ENCODE measurements around the gene PAX5.

PAX5 gene

DNA sequence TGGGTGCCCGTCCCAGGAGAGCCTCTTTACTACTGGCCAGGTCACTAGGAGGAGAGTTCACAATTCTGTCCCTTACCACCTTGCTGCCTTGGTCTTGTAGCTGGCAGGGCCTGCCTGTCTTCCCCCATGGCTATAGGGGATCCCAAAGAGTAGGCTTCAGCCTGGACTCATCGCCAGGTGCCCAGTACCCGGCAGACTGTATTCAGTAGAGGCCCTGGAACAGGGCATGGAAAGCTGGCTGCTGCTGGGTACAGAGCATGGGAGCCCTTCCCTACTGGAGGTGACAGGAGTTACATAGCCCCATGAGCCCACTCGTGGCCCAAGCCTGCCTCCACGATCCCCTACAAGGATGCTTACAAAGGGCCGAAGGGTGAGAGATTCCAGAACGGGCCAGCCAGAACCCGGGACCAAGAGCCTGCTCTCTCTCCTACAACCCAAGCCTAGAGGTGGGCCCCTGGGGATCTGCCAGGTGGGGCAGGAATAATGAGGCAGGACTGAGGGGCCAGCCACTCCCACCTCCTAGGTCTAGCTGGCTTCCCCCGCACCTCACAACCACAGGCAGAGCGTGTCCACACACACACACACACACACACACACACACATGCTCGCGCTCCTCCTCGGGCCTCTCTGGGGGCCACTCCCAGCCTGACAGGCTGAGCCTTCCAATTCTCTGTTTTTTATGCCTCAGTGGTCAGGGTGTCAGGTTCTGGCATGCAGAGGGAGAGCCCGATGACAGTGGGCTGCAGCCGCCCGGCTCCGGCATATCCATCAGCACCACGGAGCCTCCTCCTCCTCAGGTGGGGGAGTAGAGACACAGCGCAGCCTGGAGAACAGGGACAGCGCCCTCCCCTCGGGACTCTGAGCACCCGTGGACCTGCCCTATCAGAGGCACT, 186.0 kb downstream of the PAX5 start:
- no peak for DNase-seq

DNA sequence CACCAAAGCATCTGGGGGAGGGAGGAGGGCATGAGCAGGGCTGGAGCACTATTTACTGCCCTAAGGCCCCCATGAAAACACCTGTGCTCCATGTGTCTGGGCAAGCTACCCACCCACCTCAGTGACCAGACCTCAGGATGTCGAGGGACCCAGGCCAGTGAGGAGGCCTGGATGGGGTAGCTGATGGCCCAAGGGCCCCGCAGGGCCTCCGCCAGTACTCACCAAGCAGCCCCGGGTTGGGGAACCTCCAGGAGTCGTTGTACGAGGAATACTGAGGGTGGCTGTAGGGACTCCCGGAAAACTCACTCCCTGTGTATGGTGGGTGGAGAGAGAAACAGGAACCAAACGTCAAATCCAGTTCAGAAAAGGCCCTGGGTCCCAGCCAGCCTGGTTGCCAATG, 187.4 kb downstream of the PAX5 start:
- DNase-seq: no peak

- no peak for DNase-seq
Observed at GRCh38 chr9:36845844-36846243, 188.2 kb downstream of the PAX5 start.

DNA sequence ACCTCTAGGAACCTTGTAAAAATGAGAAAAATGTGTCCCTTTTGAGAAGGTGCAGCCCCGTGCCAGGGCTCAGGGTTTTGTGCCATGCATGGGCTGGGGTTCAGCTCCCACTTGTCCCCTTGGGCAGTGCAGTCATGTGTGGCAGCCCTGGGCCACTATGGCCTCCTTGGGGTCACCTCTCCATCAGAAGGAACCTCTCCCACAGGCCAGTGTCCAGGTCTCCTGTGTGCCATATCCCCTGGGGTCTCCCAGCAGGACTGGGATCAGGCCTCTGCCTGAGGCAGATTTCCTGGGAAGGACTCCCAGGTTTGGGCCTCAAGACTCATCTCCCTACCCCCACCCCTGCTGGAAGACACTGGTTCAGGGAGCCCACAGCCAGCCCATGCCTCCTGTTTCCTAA, 189.1 kb downstream of the PAX5 start:
- DNase-seq: no peak

DNA sequence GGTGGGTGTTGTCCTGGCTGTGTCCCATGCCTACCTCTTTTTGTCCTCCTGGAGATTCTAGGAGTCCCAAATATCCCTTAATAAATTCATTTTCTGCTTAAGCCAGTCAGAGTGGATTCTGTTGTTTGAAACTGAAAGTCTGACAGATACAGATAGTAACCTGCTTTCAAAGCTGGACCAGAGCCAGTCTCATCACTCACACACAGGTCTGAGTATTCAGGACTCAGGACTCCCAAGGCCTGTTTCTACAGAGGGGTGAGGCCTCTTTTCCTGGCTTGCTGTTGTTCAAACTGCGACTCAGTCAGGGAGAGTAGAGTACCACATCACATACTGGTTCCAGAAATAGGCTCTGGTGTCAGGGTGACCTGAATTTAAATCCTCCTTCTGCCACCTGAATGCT, 190.1 kb downstream of the PAX5 start:
- DNase-seq: no peak

DNA sequence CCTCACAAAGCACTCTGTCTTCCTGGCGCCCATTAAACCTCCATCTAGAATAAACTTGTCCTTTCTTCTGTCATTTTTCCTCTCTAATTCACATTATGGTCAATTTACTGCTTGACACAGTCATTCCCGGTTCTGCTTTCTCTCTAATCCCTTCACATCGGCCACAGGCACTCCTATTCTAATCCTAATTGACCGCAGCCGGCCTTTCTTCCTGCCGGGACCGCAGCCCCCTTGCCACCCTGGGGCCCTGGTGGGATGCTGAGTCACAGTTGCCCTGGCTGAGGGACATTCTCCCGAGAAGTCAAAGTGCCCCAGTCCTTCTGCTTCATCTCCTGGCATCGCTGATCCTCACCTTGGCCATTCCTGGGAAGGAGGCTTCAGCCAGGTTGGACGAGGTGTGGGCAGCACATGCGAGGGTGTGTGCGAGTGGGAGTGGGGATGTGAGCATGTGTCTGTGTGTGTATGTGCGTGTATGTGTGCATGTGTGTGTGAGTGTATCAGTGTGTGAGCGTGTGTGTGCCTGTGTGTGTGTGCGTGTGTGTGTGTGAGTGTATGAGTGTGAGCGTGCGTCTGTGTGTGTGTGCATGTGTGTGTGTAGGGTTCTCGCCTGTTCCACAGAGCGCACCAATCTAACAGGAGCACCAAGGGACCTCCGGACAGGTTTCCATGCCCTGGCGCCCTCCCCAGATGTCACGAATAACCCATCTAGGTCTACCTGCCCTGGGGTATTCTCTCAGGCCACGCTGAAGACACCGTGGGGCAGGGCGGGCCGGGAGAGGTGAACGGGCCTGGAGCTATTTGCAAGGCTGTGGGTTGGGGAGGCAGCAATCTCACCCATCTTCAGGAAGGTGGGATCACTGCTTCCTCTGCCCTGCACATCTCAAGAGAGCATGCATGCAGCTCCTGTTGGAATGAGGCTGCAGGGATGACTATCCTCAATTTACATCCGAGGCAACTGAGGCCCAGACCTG, 191.2 kb downstream of the PAX5 start:
- DNase-seq: no peak

- no peak for DNase-seq
Observed at GRCh38 chr9:36840898-36841536, 193.1 kb downstream of the PAX5 start.

DNA sequence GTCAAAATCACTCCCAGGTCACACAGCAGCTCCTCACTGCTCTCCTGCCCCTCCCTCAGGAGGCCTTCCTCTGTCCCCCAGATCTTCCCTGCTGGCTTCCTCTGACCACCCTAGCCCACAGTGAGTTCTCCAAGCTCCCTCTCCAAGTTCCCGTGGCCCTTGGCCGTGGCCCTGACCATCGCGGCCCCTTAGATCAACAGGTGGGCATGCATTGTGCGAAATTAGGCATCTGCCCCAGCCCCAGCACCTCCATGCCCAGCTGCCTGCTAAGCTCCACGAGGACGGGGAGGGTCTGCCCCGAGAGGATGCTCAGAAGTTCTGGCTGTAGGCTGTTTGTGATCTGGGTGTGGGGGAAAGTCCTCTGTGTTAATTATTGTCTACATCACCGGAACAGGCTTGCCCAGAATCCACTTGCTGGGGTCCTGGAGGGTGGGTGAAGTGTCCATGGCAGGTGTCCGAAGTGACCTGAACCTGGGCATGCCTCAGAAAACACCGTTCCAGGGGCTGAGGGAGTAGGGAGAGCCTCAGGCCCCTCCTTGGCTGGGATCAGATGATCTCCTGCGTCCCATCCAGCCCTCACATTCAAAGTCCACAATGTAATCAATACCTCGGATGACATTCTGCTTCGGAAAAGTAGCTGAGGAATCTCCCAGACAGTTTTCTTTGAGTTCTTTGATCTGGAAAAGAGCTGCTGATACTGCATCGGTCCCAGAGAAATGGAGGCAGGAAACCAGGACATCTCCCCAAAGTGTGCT, 194.8 kb downstream of the PAX5 start:
- no peak for DNase-seq

GRCh38 chr9:36837431-36838405, 196.3 kb downstream of the PAX5 start:
- DNase-seq: no peak

DNA sequence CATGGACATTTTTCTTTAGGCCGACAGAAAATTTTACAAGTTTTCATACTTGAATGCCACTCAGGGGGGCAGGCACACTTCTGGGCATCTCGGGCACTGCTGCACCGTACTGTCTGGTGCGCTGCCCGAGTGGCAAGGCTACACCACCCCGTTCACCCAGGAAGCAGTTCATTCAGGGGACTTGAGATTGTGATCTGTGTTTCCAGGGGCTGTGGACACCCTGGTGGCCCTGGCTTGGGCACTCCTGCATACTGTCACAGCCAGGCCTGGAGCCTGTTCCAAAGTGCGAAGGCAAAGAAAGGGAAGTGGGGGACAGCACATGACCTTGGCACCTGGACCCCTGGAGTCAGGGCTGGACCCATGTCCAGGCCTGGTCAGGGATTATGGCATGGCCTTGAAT, 197.6 kb downstream of the PAX5 start:
- DNase-seq: no peak

GRCh38 chr9:36835271-36835996, 198.6 kb downstream of the PAX5 start:
- no peak for DNase-seq

DNA sequence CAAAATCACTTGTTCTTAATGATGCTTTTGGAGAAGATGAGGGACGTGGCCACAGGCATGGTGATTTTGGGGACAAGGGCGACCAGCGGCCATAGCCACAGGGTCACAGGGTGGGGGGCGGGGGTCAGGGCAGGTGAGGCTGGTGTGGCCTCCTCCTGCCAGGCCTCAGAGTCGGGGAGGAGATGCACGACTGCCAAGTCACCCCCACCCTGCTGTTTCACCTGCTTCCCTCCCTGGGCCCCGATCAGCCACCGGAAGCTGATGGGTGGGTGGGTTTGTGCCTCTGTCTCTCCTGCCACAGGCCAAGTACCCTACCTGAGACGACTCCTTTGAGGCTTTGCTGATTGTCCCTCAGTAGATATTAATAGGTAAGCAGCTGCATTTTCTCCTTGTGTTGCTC, 199.3 kb downstream of the PAX5 start:
- no peak for DNase-seq

- no peak for DNase-seq
Observed at GRCh38 chr9:36833954-36834353, 200.1 kb downstream of the PAX5 start.

DNA sequence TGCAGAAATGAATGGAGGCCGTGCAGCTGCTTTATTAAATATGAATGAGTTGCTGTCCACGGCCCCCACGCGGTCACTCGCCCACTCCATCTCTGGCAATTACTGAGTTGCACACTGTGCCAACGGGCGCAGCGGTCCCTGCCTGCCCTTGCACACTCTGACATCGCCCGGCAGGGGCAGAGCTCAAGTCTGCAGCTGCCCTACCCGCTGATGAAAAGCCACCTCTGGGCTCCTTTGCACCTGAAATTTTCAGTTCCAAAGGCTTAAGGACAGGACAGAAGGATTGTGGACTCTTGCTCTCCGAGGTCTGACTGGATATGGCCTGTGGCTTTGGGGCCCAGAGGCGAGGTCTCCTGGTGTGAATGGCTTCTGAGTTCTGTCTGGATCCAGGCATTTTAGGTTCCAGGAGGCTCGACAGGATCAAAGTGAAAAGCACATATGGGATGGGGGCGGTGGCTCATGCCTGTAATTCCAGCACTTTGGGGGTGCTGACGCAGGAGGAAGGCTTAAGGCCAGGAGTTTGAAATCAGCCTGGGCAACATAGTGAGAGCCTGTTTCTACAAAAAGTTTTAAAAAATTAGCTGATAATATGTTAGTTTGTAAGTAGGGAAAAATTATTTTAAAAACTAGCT, 201.8 kb downstream of the PAX5 start:
- no peak for DNase-seq

- no peak for DNase-seq
Observed at GRCh38 chr9:36831381-36832161, 202.5 kb downstream of the PAX5 start.

DNA sequence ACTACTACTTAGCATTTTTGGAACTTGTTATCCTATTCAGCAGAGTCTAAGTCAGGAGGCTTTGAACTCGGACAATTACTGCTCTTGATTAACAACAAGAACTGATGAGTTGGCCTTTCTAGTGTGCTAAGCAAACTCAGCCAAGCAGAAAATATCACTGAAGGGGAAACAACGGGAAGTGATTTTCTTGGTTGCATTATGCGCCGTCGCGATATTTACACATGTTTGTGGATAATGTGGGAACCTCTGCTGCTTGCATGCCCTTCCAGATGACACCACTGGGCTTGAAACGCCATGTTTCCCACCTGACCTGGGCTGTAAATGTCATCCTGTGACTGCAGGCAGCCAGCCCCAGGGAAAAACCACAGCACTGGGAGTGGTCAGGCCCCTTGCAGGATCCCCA, 205.5 kb downstream of the PAX5 start:
- no peak for DNase-seq

- no peak for DNase-seq
Observed at GRCh38 chr9:36827593-36827992, 206.5 kb downstream of the PAX5 start.

DNA sequence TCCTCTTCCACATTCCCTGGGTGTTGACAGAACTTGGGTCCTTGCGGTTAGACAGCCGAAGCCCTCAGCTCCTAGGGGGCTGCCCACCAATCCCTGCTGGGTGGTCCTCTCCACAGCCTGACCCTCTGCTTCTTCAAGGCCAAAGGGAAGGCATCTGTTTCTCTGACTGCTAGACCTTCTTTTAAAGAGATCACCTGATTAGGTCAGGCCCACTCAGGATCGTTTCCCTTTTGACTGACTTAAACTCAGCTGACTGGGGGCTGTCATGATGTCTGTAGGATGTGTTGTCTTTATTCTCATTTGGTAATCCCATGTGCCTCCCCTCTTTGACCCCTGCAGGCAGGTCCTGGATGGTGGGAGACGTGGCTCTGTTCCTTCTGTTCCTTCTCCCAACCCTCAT, 207.5 kb downstream of the PAX5 start:
- DNase-seq: no peak

- DNase-seq: no peak
Observed at GRCh38 chr9:36825179-36825578, 208.9 kb downstream of the PAX5 start.

Measured in HCEC 1CT (cell line).